Ishikawa (cell line): ENCODE measurements around the gene PRKN.

ENCODE experiments used
- CEBPB ChIP-seq: IDR thresholded peaks from 2 replicates; pipeline ENCODE4 v1.6.1; 2012
- CREB1 ChIP-seq: IDR thresholded peaks from 2 replicates; pipeline ENCODE4 v1.6.1; 2012; ENCODE audit warnings: low read depth
- EGR1 ChIP-seq: IDR thresholded peaks from 2 replicates; pipeline ENCODE4 v1.6.1; 2012
- EP300 ChIP-seq: IDR thresholded peaks from 2 replicates; pipeline ENCODE4 v1.6.1; 2012; ENCODE audit warnings: borderline replicate concordance
- FOXM1 ChIP-seq: IDR thresholded peaks from 2 replicates; pipeline ENCODE4 v1.6.1; 2012; ENCODE audit warnings: low read depth, borderline replicate concordance
- MAX ChIP-seq: IDR thresholded peaks from 2 replicates; pipeline ENCODE4 v1.6.1; 2012
- NFIC ChIP-seq: IDR thresholded peaks from 2 replicates; pipeline ENCODE4 v1.6.1; 2012
- RAD21 ChIP-seq: IDR thresholded peaks from 2 replicates; pipeline ENCODE4 v1.6.1; 2012; ENCODE audit warnings: low read depth
- REST ChIP-seq: IDR thresholded peaks from 2 replicates; pipeline ENCODE4 v1.6.1; 2012; ENCODE audit warnings: low read depth, mild to moderate bottlenecking
- TAF1 ChIP-seq: IDR thresholded peaks from 2 replicates; pipeline ENCODE4 v1.6.1; 2012; ENCODE audit warnings: low read depth, mild to moderate bottlenecking
- TCF12 ChIP-seq: IDR thresholded peaks from 2 replicates; pipeline ENCODE4 v1.6.1; 2012; ENCODE audit warnings: low read depth
- TEAD4 ChIP-seq: IDR thresholded peaks from 2 replicates; pipeline ENCODE4 v1.6.1; 2012
- YY1 ChIP-seq: IDR thresholded peaks from 2 replicates; pipeline ENCODE4 v1.6.1; 2012; ENCODE audit warnings: low read depth
- ZBTB7A ChIP-seq: IDR thresholded peaks from 2 replicates; pipeline ENCODE4 v1.6.1; 2012; ENCODE audit warnings: low read depth
- TF ChIP-seq, protein P1 (sequence below): IDR thresholded peaks from 2 replicates; pipeline ENCODE4 v1.6.1; 2012

PRKN gene

GRCh38 chr6:162620073-162620472 lies 107.5 kb downstream of the PRKN start:
- TF ChIP-seq MAX: no peak
- no peak for TF ChIP-seq ZBTB7A
- TF ChIP-seq RAD21: no peak
- TF ChIP-seq EGR1: no peak

DNA sequence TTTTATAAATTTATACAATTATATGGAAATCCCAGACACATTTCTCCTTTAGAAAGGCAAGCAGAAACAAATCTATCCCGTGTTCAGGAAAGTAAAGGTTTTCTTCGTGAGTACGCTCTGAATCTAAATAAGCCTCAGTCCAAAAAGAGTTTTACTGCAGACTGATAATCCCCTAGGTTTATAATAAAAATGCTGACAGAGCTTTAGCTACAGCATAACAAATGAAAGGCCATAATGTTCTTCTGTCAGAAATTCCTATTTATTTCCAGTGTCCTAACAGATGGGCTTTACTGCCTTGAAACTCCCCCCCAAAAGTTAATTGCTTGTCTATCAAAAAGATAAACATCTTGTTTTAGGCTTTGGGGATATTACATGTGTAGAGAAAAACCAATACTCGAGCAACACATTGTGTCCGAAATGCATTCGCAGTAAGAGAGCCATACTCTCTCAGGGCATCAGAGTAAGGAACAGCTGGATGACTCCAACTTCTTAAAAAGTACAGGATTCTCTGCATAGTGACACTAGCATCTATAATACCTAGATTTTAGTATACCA lies 109.0 kb downstream of the PRKN start:
- TF ChIP-seq RAD21 (no peak), NFIC (no peak), CREB1 (no peak), REST (no peak), EGR1 (no peak), MAX (no peak), FOXM1 (no peak), CEBPB (no peak), EP300 (no peak), TAF1 (no peak), YY1 (no peak), ZBTB7A (no peak), TEAD4 (no peak), TCF12 (no peak)
- TF ChIP-seq, protein P1, sequence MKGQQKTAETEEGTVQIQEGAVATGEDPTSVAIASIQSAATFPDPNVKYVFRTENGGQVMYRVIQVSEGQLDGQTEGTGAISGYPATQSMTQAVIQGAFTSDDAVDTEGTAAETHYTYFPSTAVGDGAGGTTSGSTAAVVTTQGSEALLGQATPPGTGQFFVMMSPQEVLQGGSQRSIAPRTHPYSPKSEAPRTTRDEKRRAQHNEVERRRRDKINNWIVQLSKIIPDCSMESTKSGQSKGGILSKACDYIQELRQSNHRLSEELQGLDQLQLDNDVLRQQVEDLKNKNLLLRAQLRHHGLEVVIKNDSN: no peak

DNA sequence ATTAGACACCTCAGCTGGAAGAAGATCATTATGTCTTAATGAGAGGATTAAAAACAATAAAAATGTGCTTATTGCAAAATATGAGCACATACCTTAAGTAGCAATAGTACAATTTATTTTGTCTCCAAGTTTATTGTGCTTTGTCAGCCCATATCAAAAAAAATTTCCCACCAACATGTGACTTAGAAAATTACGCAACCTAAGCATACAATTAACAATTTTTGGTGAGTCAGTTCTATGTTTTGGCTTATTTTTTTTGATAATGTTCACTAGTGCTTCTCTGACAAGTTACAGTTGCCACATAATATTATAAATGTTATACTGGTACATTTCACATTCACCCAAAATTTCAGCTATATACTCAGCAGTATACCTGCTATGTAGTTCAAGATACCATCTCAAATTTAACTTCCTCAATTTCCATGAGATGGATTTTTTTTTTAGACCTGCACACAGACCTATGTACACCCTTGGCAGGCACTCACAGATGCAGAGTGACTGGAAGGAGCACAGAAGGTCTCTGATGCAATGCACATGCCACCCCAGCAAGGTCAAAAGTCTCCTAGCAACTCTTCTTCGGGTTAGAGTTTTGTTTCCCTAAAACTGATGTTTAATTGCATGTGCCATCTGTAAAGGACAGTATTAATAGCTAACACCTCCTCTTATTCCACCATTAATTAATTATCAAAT lies 112.4 kb downstream of the PRKN start:
- TF ChIP-seq CEBPB: 0 out of 2 replicates have a peak, but pooled peaks have one; percentile 17
- TF ChIP-seq RAD21: no peak

- TF ChIP-seq ZBTB7A: no peak
- no peak for TF ChIP-seq FOXM1
- TF ChIP-seq TCF12: no peak
- no peak for TF ChIP-seq REST
- no peak for TF ChIP-seq TAF1
Measured at GRCh38 chr6:162613310-162613709, 114.3 kb downstream of the PRKN start.

- no peak for TF ChIP-seq TAF1
- TF ChIP-seq EGR1: no peak
- TF ChIP-seq CEBPB: no peak
- no peak for TF ChIP-seq REST
- TF ChIP-seq NFIC: no peak
- no peak for TF ChIP-seq EP300
- no peak for TF ChIP-seq ZBTB7A
Measured at GRCh38 chr6:162612613-162613012, 115.0 kb downstream of the PRKN start.

DNA sequence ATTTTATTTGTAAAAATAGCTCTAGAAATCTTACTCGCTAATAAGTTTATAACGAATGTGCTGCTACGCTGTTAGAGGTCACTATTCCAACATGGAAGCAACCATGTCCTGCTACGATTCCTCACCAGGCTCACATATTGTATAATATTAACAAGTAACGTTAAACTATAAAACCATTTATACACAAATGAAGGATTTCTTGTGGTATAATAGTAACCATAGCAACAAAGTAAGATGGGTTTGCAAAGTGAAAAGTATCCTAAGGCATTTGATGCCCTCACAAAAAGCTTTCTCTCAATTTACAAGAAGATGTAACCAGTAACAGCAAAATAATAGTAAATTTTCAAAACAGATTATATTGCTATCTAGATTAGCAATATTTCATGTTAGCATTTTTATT lies 117.2 kb downstream of the PRKN start:
- TF ChIP-seq TEAD4: no peak
- TF ChIP-seq YY1: no peak
- no peak for TF ChIP-seq RAD21
- TF ChIP-seq ZBTB7A: no peak
- TF ChIP-seq NFIC: no peak
- TF ChIP-seq, protein P1: no peak
- no peak for TF ChIP-seq CEBPB
- TF ChIP-seq EGR1: no peak
